A549 (cell line): ENCODE data around the gene HSPB1. TPM values are rescaled to one million over a fixed set of nuclear protein-coding genes. Genes with fewer than 3 reads are reported as not detected.

Experiments used
- ATAC-seq, 2 experiments: fragments of 200-7000 bp in 1 of 2; fragments of >200 bp in 1 of 2; cut with Nextera tagmentation in 1 of 2; cut with Tn5 transposase in 1 of 2; 3 replicates each; pipeline versions ENCODE4 v1.8.0 to v1.9.1; 2018 to 2020; ENCODE audit warnings: mild to moderate bottlenecking in 1 of 2, moderate library complexity in 1 of 2
- CTCF ChIA-PET: fragments of 300-600 bp; sonication (Branson Sonifier 250); formaldehyde crosslinking; extraction: SDS; loops from one replicate; lab custom pipeline; 2021; ENCODE audit warnings: antibody characterized with exemption, inconsistent platforms; lab: Yijun Ruan, JAX
- POLR2A ChIA-PET: fragments of 350-600 bp; formaldehyde crosslinking; extraction: SDS; loops from one replicate; lab custom pipeline; 2021; ENCODE audit warnings: antibody characterized with exemption, inconsistent platforms; lab: Yijun Ruan, JAX
- DNase-seq, 2 experiments: peaks; one replicate each; pipeline versions ENCODE4 v3.0.0 to v3.0.0-alpha.2; 2011 to 2016; ENCODE audit warnings: low read depth in 1 of 2, low spot score in 1 of 2
- FAIRE-seq: peaks from 2 replicates; lab custom pipeline; 2011; peaks lifted over from hg19 to GRCh38; lab: Jason Lieb, UNC
- H3K27ac ChIP-seq, 2 experiments: fragments of >200 bp; sonication (Bioruptor Twin); formaldehyde crosslinking; 3 replicates each; pipeline ENCODE4 v1.5.1; 2016 to 2017
- H3K4me1 ChIP-seq: fragments of >200 bp; sonication (Bioruptor Twin); formaldehyde crosslinking; 3 replicates; pipeline ENCODE4 v1.6.1; 2016
- H3K4me2 ChIP-seq: fragments of >200 bp; sonication (Bioruptor Twin); formaldehyde crosslinking; 3 replicates; pipeline ENCODE4 v1.6.1; 2016
- H3K4me3 ChIP-seq: fragments of >200 bp; sonication (Bioruptor Twin); formaldehyde crosslinking; 3 replicates; pipeline ENCODE4 v1.5.1; 2016
- H3K9me3 ChIP-seq: fragments of >200 bp; sonication (Bioruptor Twin); formaldehyde crosslinking; 3 replicates; pipeline ENCODE4 v1.6.1; 2016
- CBX2 ChIP-seq: fragments of 200-600 bp; sonication (generic); IDR thresholded peaks from 2 replicates; pipeline ENCODE4 v1.6.1; 2016; ENCODE audit warnings: low read depth, mild to moderate bottlenecking, borderline replicate concordance
- CBX8 ChIP-seq: fragments of 200-600 bp; sonication (generic); IDR thresholded peaks from 2 replicates; pipeline ENCODE4 v1.6.1; 2016
- CHD4 ChIP-seq: fragments of 200-600 bp; sonication (generic); IDR thresholded peaks from 2 replicates; pipeline ENCODE4 v1.6.1; 2016; ENCODE audit warnings: antibody characterized with exemption, mild to moderate bottlenecking, borderline replicate concordance
- EHF ChIP-seq: fragments of 250-450 bp; sonication (Bioruptor Pico); IDR thresholded peaks from 2 replicates; pipeline ENCODE4 v1.5.0; 2020; ENCODE audit warnings: mild to moderate bottlenecking
- EHMT2 ChIP-seq: fragments of 200-600 bp; sonication (generic); IDR thresholded peaks from 2 replicates; pipeline ENCODE4 v1.6.1; 2016; ENCODE audit warnings: antibody characterized with exemption, low read depth, mild to moderate bottlenecking, moderate library complexity
- ESRRA ChIP-seq: fragments of 150-350 bp; IDR thresholded peaks from 2 replicates; pipeline ENCODE4 v1.6.1; 2014; ENCODE audit warnings: mild to moderate bottlenecking, low read length, borderline replicate concordance
- FOXS1 ChIP-seq: fragments of 250-450 bp; sonication (Bioruptor Pico); IDR thresholded peaks from 2 replicates; pipeline ENCODE4 v1.5.0; 2020; ENCODE audit warnings: mild to moderate bottlenecking, moderate library complexity
- GATA3 ChIP-seq: IDR thresholded peaks from 2 replicates; pipeline ENCODE4 v1.6.1; 2012; ENCODE audit warnings: borderline replicate concordance
- HDAC2 ChIP-seq: fragments of 200-600 bp; sonication (generic); IDR thresholded peaks from 2 replicates; pipeline ENCODE4 v1.6.1; 2016
- JUN ChIP-seq, 2 experiments: fragments of >200 bp; sonication (Bioruptor Twin); formaldehyde crosslinking; IDR thresholded peaks; 2 replicates in 1 of 2; 3 replicates in 1 of 2; pipeline ENCODE4 v1.6.1; 2016 to 2017
- JUNB ChIP-seq: fragments of >200 bp; sonication (Bioruptor Twin); formaldehyde crosslinking; IDR thresholded peaks from 2 replicates; pipeline ENCODE4 v1.6.1; 2016
- KDM5A ChIP-seq: fragments of 200-600 bp; sonication (generic); IDR thresholded peaks from 2 replicates; pipeline ENCODE4 v1.6.1; 2016; ENCODE audit warnings: antibody characterized with exemption, mild to moderate bottlenecking
- MAFK ChIP-seq: fragments of 450-650 bp; IDR thresholded peaks from 2 replicates; pipeline ENCODE4 v1.6.1; 2014; ENCODE audit not compliant: partially characterized antibody
- MAZ ChIP-seq: fragments of 150-350 bp; IDR thresholded peaks from 2 replicates; pipeline ENCODE4 v1.6.1; 2014; ENCODE audit warnings: antibody characterized with exemption, low read depth, low read length, borderline replicate concordance
- MYC ChIP-seq: IDR thresholded peaks from 2 replicates; pipeline ENCODE4 v1.6.1; 2012; ENCODE audit warnings: mild to moderate bottlenecking, inconsistent platforms, low read length, improper control_type of control experiment, borderline replicate concordance
- NPAS2 ChIP-seq: fragments of 250-450 bp; sonication (Bioruptor Pico); IDR thresholded peaks from 2 replicates; pipeline ENCODE4 v1.8.0; 2022; ENCODE audit warnings: mild to moderate bottlenecking, moderate library complexity, borderline replicate concordance
- NR3C1 ChIP-seq: fragments of >200 bp; sonication (Bioruptor Twin); formaldehyde crosslinking; IDR thresholded peaks from 3 replicates; pipeline ENCODE4 v1.6.1; 2017
- PHF8 ChIP-seq: fragments of 200-600 bp; sonication (generic); IDR thresholded peaks from 2 replicates; pipeline ENCODE4 v1.6.1; 2016; ENCODE audit warnings: low read depth, mild to moderate bottlenecking, antibody characterized with exemption, moderate library complexity, borderline replicate concordance
- POLR2A ChIP-seq: IDR thresholded peaks from 2 replicates; pipeline ENCODE4 v1.6.1; 2012; ENCODE audit warnings: mild to moderate bottlenecking, low read length
- POLR2AphosphoS2 ChIP-seq: conservative IDR thresholded peaks from 2 replicates; pipeline ENCODE4 v1.6.1; 2012; ENCODE audit warnings: low read length, improper control_type of control experiment, inconsistent platforms
- RAD21 ChIP-seq, 2 experiments: fragments of >200 bp in 1 of 2; sonication (Bioruptor Twin) in 1 of 2; formaldehyde crosslinking in 1 of 2; IDR thresholded peaks in 1 of 2; conservative IDR thresholded peaks in 1 of 2; 2 replicates in 1 of 2; 3 replicates in 1 of 2; pipeline ENCODE4 v1.6.1; 2012 to 2018; ENCODE audit warnings: inconsistent platforms in 1 of 2
- TP53 ChIP-seq: fragments of 250-450 bp; sonication (Bioruptor Pico); IDR thresholded peaks from 2 replicates; pipeline ENCODE4 v1.5.0; 2021; ENCODE audit warnings: mild to moderate bottlenecking, moderate library complexity
- ZC3H11A ChIP-seq: fragments of 450-650 bp; IDR thresholded peaks from 2 replicates; pipeline ENCODE4 v1.6.1; 2014; ENCODE audit warnings: antibody characterized with exemption, mild to moderate bottlenecking
- ZNF302 ChIP-seq: fragments of 250-450 bp; sonication (Bioruptor Pico); IDR thresholded peaks from 2 replicates; pipeline ENCODE4 v1.9.0; 2021; ENCODE audit warnings: inconsistent platforms, mild to moderate bottlenecking, moderate library complexity
- ZSCAN20 ChIP-seq: fragments of 250-450 bp; sonication (Bioruptor Pico); IDR thresholded peaks from 2 replicates; pipeline ENCODE4 v1.8.0; 2022; ENCODE audit warnings: mild to moderate bottlenecking, moderate library complexity
- WGBS: methylation state at CpG from one replicate; pipeline ENCODE4 v1.1.6; 2017; ENCODE audit errors: missing lambda C conversion rate; 5-methylcytosine and 5-hydroxymethylcytosine counted together
- polyA plus RNA-seq, 4 experiments: library from polyadenylated mRNA; depleted of rRNA in 3 of 4; stranded (reverse); fragments of >200 nt; fragmentation: RNase III in 1 of 4; extraction: RNeasy Plus Mini Kit Qiagen cat#74134 plus additional on column Dnase treatment in 1 of 4; gene quantifications; 2 replicates in 3 of 4; 3 replicates in 1 of 4; pipeline ENCODE4 v1.2.3, GENCODE V29; 2011 to 2017
- TF ChIP-seq, protein P1 (sequence below): IDR thresholded peaks from 2 replicates; pipeline ENCODE4 v1.6.1; 2012
- TF ChIP-seq, protein P2 (sequence below): fragments of >200 bp; sonication (Bioruptor Twin); formaldehyde crosslinking; IDR thresholded peaks from 3 replicates; pipeline ENCODE4 v1.6.1; 2016
- TF ChIP-seq, protein P3 (sequence below): fragments of >200 bp; sonication (Bioruptor Twin); formaldehyde crosslinking; IDR thresholded peaks from 2 replicates; pipeline ENCODE4 v1.6.1; 2016
- TF ChIP-seq, protein P4 (sequence below): fragments of >200 bp; sonication (Bioruptor Twin); formaldehyde crosslinking; IDR thresholded peaks from 3 replicates; pipeline ENCODE4 v1.5.1; 2016
- TF ChIP-seq, protein P5 (sequence below): fragments of 250-450 bp; sonication (Bioruptor Pico); IDR thresholded peaks from 2 replicates; pipeline ENCODE4 v1.5.0; 2021; ENCODE audit warnings: mild to moderate bottlenecking, moderate library complexity, borderline replicate concordance

The HSPB1 gene
- polyA plus RNA-seq, 2 of the 4 experiments (the other 2 are of a cell fraction) = 209 to 620 TPM

DNA sequence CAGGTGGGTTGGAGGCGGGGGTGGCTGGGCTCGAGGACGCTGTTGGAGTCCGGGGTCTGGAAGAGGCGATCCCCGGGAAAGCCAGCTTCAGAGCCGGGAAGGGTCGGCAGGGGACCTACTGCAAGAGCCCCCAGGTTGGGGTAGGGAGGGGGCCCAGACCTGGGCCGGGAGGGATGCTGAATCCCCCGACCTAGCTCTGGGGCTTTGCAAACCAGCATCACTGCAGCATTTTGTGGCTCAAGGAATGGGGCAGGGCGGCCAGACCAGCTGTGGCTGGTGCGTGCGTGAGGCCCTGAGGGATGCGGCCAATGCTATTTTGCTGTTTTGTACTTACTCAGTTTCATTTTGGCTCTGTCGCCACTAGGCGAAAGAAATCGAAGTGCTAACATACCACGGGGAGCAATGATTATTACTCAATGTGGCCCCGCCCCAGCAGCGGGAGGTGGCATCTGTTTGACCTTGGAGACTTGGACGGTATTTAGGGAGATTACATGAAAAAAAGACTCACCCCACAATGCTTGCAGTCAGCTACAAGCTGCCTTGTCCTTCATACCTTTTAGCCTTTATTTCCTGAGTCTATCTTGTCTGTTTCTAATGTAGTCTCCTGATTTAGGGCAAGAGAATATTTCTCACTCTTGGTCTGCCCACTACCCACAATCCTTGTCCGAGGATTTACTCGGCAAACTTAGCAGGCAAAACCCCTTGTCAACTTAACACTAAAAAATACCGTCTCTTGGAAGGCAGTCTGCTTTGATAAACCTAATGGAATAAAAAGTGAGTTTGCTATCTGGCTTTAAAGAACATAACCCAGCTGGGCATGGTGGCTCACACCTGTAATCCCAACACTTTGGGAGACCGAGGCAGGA, 16.2 kb downstream of the HSPB1 start (continued):
- TF ChIP-seq FOXS1 (CRISPR knock-in tag) = no peak
- TF ChIP-seq GATA3 = no peak; the same call in 1 of the 2 replicates
- no peak; the same call in 1 of the 2 replicates for TF ChIP-seq POLR2AphosphoS2
- TF ChIP-seq, protein P1, sequence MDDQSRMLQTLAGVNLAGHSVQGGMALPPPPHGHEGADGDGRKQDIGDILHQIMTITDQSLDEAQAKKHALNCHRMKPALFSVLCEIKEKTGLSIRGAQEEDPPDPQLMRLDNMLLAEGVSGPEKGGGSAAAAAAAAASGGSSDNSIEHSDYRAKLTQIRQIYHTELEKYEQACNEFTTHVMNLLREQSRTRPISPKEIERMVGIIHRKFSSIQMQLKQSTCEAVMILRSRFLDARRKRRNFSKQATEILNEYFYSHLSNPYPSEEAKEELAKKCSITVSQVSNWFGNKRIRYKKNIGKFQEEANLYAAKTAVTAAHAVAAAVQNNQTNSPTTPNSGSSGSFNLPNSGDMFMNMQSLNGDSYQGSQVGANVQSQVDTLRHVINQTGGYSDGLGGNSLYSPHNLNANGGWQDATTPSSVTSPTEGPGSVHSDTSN = 0 out of 2 replicates have a peak, but pooled peaks have one; percentile 56
- no peak for TF ChIP-seq POLR2A
- TF ChIP-seq MAZ = no peak
- no peak for TF ChIP-seq NPAS2 (CRISPR knock-in tag)
- no peak for TF ChIP-seq KDM5A
- TF ChIP-seq, protein P2, sequence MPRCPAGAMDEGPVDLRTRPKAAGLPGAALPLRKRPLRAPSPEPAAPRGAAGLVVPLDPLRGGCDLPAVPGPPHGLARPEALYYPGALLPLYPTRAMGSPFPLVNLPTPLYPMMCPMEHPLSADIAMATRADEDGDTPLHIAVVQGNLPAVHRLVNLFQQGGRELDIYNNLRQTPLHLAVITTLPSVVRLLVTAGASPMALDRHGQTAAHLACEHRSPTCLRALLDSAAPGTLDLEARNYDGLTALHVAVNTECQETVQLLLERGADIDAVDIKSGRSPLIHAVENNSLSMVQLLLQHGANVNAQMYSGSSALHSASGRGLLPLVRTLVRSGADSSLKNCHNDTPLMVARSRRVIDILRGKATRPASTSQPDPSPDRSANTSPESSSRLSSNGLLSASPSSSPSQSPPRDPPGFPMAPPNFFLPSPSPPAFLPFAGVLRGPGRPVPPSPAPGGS = no peak
- TF ChIP-seq, protein P3, sequence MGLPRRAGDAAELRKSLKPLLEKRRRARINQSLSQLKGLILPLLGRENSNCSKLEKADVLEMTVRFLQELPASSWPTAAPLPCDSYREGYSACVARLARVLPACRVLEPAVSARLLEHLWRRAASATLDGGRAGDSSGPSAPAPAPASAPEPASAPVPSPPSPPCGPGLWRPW = no peak
- no peak for TF ChIP-seq ZNF302 (CRISPR knock-in tag)
- TF ChIP-seq HDAC2 = no peak
- TF ChIP-seq CHD4 = no peak
- no peak for TF ChIP-seq CBX8
- no peak for TF ChIP-seq JUNB
- TF ChIP-seq MAFK = no peak
- no peak for TF ChIP-seq TP53 (CRISPR knock-in tag)
- TF ChIP-seq EHF (CRISPR knock-in tag) = no peak
- no peak for TF ChIP-seq EHMT2
- no peak for TF ChIP-seq ZSCAN20 (CRISPR knock-in tag)
- peak; percentile 25 to 30; a peak in 1 of 5 replicates for TF ChIP-seq RAD21 (conservative IDR thresholded peaks at IDR 0.05 in 1 of 2, IDR thresholded peaks at IDR 0.05 in 1 of 2)
- TF ChIP-seq, protein P4, sequence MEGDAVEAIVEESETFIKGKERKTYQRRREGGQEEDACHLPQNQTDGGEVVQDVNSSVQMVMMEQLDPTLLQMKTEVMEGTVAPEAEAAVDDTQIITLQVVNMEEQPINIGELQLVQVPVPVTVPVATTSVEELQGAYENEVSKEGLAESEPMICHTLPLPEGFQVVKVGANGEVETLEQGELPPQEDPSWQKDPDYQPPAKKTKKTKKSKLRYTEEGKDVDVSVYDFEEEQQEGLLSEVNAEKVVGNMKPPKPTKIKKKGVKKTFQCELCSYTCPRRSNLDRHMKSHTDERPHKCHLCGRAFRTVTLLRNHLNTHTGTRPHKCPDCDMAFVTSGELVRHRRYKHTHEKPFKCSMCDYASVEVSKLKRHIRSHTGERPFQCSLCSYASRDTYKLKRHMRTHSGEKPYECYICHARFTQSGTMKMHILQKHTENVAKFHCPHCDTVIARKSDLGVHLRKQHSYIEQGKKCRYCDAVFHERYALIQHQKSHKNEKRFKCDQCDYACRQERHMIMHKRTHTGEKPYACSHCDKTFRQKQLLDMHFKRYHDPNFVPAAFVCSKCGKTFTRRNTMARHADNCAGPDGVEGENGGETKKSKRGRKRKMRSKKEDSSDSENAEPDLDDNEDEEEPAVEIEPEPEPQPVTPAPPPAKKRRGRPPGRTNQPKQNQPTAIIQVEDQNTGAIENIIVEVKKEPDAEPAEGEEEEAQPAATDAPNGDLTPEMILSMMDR = peak; percentile 26; the same call in 1 of the 3 replicates
- TF ChIP-seq NR3C1 = no peak
- no peak for TF ChIP-seq CBX2
- TF ChIP-seq MYC = no peak
- no peak for TF ChIP-seq ZC3H11A

DNA sequence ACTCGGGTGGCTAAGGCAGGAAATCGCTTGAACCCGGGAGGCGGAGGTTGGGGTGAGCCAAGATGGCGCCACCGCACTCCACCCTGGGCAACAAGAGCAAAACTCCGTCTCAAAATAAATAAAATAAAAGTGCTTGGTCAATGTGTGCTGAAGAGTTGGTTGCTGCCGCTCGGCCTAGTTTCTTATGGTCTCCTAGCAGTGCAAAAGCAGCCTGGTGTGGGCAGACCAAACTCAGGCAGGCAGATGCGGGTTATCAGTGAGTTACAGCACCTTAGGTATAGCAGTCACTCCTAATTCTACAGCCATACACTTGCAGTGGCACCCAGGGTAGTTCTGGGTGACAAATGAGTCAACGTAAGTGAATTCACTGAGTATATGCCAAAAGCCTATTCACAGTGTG, 22.6 kb downstream of the HSPB1 start:
- CTCF ChIA-PET = interaction anchor here (0.7 to 27.1 kb wide), 5 partner anchors 10 to 147 kb away, joined by 3 to 764 read pairs (median 8); partner anchors contain the start of genes HSPB1 and YWHAG

More for the DNA sequence above, 22.6 kb downstream of the HSPB1 start:
- peaks cover 44% of the 10 kb centered on the region for H3K4me1 ChIP-seq
- POLR2A ChIA-PET = no interaction called here
- no peak for FAIRE-seq
- 94% methylated on average over 11 of the region's 11 CpGs for WGBS
- ATAC-seq = no peak
- no peak overlapping the region for H3K27ac ChIP-seq
- TF ChIP-seq ESRRA (no peak), JUN (IDR thresholded peaks at IDR 0.05) (peak in 1 of 2 experiments; percentile 36; a peak in 2 of 5 replicates), MAZ (no peak), ZSCAN20 (CRISPR knock-in tag) (no peak), PHF8 (no peak)
- TF ChIP-seq, protein P5, sequence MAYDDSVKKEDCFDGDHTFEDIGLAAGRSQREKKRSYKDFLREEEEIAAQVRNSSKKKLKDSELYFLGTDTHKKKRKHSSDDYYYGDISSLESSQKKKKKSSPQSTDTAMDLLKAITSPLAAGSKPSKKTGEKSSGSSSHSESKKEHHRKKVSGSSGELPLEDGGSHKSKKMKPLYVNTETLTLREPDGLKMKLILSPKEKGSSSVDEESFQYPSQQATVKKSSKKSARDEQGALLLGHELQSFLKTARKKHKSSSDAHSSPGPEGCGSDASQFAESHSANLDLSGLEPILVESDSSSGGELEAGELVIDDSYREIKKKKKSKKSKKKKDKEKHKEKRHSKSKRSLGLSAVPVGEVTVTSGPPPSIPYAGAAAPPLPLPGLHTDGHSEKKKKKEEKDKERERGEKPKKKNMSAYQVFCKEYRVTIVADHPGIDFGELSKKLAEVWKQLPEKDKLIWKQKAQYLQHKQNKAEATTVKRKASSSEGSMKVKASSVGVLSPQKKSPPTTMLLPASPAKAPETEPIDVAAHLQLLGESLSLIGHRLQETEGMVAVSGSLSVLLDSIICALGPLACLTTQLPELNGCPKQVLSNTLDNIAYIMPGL = no peak
- H3K9me3 ChIP-seq = no peaks in the 10 kb centered on the region
- DNase-seq = no peak
- no peak overlapping the region for H3K4me2 ChIP-seq
- no peak overlapping the region for H3K4me3 ChIP-seq
